Measurements from ENCODE around the gene XPO6. TPM values are rescaled to one million over a fixed set of nuclear protein-coding genes. Genes with fewer than 3 reads are reported as not detected.
"Not testable (repeated sequence)": the region's sequence is repeated elsewhere in the genome, so short reads cannot be mapped to it uniquely, and the experiment has no call there.

Gene XPO6
- total and polyA plus RNA-seq, 7 donors: 16.7 to 46.5 (median 26.4) TPM

DNA sequence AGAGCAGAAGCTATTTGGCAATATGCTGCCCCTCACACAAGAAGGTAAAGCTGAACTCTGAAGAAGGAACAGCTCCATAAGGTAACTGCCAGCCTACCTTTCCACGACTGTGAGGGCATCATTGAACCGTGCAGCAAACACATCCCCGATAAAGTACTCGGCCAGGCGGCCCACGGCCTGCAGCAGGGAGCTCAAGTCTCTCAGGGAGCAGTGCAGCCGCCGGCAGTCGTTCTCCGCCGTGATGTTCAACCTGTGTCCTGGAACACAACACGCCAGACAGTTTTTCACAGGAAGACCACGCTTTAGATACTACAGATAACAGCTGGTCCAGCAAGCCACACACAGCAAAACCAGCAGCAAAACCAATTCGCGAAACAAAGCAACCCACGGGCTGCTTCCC, 86.2 kb downstream of the XPO6 start:
- TF ChIP-seq, protein P1, sequence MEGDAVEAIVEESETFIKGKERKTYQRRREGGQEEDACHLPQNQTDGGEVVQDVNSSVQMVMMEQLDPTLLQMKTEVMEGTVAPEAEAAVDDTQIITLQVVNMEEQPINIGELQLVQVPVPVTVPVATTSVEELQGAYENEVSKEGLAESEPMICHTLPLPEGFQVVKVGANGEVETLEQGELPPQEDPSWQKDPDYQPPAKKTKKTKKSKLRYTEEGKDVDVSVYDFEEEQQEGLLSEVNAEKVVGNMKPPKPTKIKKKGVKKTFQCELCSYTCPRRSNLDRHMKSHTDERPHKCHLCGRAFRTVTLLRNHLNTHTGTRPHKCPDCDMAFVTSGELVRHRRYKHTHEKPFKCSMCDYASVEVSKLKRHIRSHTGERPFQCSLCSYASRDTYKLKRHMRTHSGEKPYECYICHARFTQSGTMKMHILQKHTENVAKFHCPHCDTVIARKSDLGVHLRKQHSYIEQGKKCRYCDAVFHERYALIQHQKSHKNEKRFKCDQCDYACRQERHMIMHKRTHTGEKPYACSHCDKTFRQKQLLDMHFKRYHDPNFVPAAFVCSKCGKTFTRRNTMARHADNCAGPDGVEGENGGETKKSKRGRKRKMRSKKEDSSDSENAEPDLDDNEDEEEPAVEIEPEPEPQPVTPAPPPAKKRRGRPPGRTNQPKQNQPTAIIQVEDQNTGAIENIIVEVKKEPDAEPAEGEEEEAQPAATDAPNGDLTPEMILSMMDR (IDR thresholded peaks at IDR 0.05): no peak
- Histone ChIP-seq H3K27ac (no peak overlapping the region), H3K4me3 (no peak overlapping the region), H3K9me3 (no peaks in the 10 kb centered on the region), H3K4me1 (no peaks in the 10 kb centered on the region), H3K27me3 (ENCODE audit: insufficient read depth in 3 of 3, low read length in 2 of 3) (no peaks in the 10 kb centered on the region), H3K36me3 (ENCODE audit: insufficient read depth in 1 of 2, low read depth in 1 of 2) (peaks cover 6 to 95% of the 10 kb centered on the region in 2 donors)
- 95 to 97% (median 95%) methylated on average over 16 of the region's 16 CpGs for WGBS, 3 donors
- DNase-seq: no peak
- ATAC-seq: no peak
- intact Hi-C loops (cut with DNase I): no loop called here

DNA sequence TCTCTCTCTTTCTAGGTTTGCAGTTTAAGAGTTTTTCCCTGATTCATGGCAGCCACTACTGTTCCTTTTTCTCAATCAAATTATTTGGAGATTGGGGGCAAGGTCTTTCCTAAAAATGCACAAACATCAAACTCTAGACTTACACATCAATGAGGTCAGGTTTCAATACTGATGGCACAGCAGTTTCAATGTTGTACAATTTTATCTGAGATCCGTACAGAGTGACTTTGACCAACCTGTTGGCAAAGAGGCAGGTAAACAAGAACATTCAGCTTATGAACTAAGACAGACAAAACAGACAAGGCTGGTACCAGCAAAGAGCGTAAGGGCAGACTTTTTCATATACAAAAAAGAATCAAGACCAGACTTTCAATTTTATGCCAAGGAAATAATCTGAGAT, 90.2 kb downstream of the XPO6 start:
- DNase-seq: no peak
- Histone ChIP-seq H3K27ac (no peak overlapping the region), H3K9me3 (no peaks in the 10 kb centered on the region), H3K4me3 (no peak overlapping the region), H3K4me1 (no peaks in the 10 kb centered on the region), H3K36me3 (ENCODE audit: insufficient read depth in 1 of 2, low read depth in 1 of 2) (peaks cover 6 to 96% of the 10 kb centered on the region in 2 donors), H3K27me3 (ENCODE audit: insufficient read depth in 3 of 3, low read length in 2 of 3) (no peaks in the 10 kb centered on the region)
- ATAC-seq: no peak
- intact Hi-C loops (cut with DNase I): no loop called here
- WGBS, 3 donors: 92 to 96% (median 94%) methylated on average over 2 of the region's 2 CpGs
- TF ChIP-seq, protein P1 (IDR thresholded peaks at IDR 0.05): no peak

DNA sequence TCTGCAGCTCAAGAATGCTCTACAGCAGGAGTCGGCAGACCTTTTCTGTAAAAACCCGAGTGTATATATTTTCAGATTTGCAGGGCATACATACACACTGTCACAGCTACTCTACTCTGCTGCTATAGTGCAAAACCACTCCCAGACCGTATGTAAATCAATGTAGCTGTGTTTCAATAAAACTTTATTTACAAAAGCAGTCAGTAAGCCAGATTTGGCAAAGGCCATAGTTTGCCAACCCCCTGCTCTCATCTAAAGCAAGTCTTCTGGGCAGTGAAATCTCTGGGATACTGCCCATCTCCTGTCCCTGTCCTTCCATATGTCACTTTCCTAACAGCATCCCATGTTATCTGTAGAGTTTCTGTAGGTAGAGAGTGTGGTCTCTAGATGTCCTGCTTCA, 91.0 kb downstream of the XPO6 start:
- TF ChIP-seq, protein P1 (IDR thresholded peaks at IDR 0.05): no peak
- intact Hi-C loops (cut with DNase I): no loop called here

DNA sequence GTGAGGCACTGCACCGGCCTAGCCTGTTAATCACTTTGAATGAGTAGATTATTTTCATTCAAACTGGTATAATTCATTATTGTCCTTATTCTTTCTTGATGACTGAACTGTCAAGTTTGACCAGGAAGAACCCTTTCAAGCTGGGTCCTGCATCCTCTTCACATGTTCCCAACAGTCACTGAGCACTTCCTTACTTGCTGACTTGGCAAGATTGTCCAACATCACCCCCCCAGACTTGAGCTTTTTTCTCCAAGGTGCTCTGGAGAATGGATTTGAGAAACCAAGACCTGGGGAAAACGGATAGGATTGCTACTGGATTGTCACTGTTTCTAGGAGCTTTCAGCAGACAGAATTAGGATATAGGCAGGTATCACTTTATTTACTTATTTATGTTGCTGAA, 93.1 kb downstream of the XPO6 start:
- 47 to 50% (median 48%) methylated on average over 2 of the region's 2 CpGs for WGBS, 3 donors
- intact Hi-C loops (cut with DNase I): no loop called here

More for the DNA sequence above, 91.0 kb downstream of the XPO6 start:
- ATAC-seq (no peak), DNase-seq (no peak)
- no peak overlapping the region for H3K4me3 ChIP-seq
- no peaks in the 10 kb centered on the region for H3K27me3 ChIP-seq (ENCODE audit: insufficient read depth in 3 of 3, low read length in 2 of 3)
- peaks cover 10 to 97% of the 10 kb centered on the region in 2 donors for H3K36me3 ChIP-seq (ENCODE audit: insufficient read depth in 1 of 2, low read depth in 1 of 2)
- WGBS, 3 donors: 93 to 96% (median 95%) methylated on average over 3 of the region's 3 CpGs
- H3K4me1 ChIP-seq: no peaks in the 10 kb centered on the region
- H3K9me3 ChIP-seq: no peaks in the 10 kb centered on the region
- no peak overlapping the region for H3K27ac ChIP-seq

DNA sequence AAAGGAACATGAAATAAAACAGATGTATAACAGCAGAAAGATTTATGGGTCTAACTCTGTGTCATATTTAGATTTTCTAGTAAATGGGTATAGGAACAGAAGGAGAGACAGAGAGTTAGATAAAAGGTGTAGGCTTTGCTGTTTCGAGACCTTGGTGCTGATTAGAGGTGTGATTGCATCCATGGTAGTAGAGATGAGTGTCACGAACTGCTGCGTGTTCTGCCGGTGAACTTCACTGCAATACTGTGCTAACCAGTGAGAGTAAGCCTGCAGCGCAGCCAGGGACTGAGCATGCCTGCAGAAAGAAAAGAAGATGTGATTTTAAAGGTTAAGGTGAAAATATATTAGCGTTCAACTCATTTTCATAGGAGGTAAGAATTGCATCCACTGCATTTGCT, 94.6 kb downstream of the XPO6 start:
- Histone ChIP-seq H3K4me3 (no peak overlapping the region), H3K9me3 (no peaks in the 10 kb centered on the region), H3K4me1 (no peaks in the 10 kb centered on the region), H3K27me3 (ENCODE audit: insufficient read depth in 3 of 3, low read length in 2 of 3) (no peaks in the 10 kb centered on the region), H3K27ac (no peak overlapping the region), H3K36me3 (ENCODE audit: insufficient read depth in 1 of 2, low read depth in 1 of 2) (peaks cover 7 to 97% of the 10 kb centered on the region in 2 donors)
- TF ChIP-seq, protein P1 (IDR thresholded peaks at IDR 0.05): no peak
- WGBS, 3 donors: 95 to 97% (median 97%) methylated on average over 6 of the region's 6 CpGs
- intact Hi-C loops (cut with DNase I): no loop called here
- DNase-seq (no peak), ATAC-seq (no peak)

More for the DNA sequence above, 93.1 kb downstream of the XPO6 start:
- Histone ChIP-seq H3K9me3 (no peaks in the 10 kb centered on the region), H3K4me3 (no peak overlapping the region), H3K4me1 (no peaks in the 10 kb centered on the region), H3K36me3 (ENCODE audit: insufficient read depth in 1 of 2, low read depth in 1 of 2) (peaks cover 10 to 96% of the 10 kb centered on the region in 2 donors), H3K27ac (no peak overlapping the region), H3K27me3 (ENCODE audit: insufficient read depth in 3 of 3, low read length in 2 of 3) (no peaks in the 10 kb centered on the region)
- TF ChIP-seq, protein P1 (IDR thresholded peaks at IDR 0.05): no peak
- ATAC-seq: no peak
- DNase-seq: no peak

DNA sequence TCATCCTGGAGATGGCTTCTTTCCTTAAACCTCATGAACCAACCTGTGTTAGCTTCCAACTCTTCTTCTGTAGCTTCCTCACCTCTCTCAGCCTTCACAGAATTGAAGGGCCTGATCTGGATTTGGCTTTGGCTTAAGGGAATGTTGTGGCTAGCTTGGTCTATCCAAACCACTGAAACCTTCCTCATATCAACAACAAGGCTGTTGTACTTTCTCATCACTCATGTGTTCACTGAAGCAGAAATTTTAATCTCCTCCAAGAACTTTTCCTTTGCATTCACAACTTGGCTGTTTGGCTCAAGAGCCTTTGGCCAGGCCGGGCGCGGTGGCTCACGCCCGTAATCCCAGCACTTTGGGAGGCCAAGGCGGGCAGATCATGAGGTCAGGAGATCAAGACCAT, 95.9 kb downstream of the XPO6 start:
- DNase-seq; H3K9me3 ChIP-seq; ATAC-seq; H3K27ac ChIP-seq; H3K4me1 ChIP-seq; H3K4me3 ChIP-seq; H3K27me3 ChIP-seq (ENCODE audit: insufficient read depth in 3 of 3, low read length in 2 of 3); intact Hi-C loops (cut with DNase I): not testable (repeated sequence)
- H3K36me3 ChIP-seq (ENCODE audit: insufficient read depth in 1 of 2, low read depth in 1 of 2): peaks cover 7 to 97% of the 10 kb centered on the region in 2 donors
- WGBS, 3 donors: 95 to 98% (median 98%) methylated on average over 6 of the region's 6 CpGs

Data from psoas muscle (tissue), 8 donors.